NCI-H146 treated with DMSO at 0.1 percent for 48 hours (cell line): ENCODE results near the gene DRD4.

Experiments used
- DNase-seq: peaks from one replicate; lab custom pipeline; 2025; ENCODE audit not compliant: unreplicated experiment; lab: John Stamatoyannopoulos, UW

The DRD4 gene

DNA sequence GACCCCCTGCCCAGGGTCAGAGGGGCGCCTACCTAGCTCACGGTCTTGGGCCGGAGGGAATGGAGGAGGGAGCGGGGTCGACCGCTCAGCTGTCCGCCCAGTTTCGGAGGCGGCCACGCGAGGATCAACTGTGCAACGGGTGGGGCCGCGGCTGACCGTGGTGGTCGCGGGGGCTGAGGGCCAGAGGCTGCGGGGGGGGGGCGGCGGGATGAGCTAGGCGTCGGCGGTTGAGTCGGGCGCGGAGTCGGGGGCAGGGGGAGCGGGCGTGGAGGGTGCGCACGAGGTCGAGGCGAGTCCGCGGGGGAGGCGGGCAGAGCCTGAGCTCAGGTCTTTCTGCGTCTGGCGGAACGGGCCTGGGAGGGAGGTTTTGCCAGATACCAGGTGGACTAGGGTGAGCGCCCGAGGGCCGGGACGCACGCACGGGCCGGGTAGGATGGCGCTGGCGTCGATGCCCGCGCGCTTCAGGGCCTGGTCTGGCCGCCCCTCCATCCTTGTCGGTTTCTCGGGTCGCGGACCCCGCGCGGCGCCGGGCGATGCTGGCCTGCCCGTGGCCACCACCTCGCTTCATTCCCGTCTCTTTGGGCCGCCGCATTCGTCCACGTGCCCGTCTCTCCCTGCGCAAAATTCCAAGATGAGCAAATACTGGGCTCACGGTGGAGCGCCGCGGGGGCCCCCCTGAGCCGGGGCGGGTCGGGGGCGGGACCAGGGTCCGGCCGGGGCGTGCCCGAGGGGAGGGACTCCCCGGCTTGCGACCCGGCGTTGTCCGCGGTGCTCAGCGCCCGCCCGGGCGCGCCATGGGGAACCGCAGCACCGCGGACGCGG lies at the start of gene DRD4:
Gene DRD4, plus strand, starts transcription at position 759 of the 822 bp plus-strand sequence. Its CDS starts 36 bp downstream, at position 795.
- DNase-seq, result no peak

DNA sequence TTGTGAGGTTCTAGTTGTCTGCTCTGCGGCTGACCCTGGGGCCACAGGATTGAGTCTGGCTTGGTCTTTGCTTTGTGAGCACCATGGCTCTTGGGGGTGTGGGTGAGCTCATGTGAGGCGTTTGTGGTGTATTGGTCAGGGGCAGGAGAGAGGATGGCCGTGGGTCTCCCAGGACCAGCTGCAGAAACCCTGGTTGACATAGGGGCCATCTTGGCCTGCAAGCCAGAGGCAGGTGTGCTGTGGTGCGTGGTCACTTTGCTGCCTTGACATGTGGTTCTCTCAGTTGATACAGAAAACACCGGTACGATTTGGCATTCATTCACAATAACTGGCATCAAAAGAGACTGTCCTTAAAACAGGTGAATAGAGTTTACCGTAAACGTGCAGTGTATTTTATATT lies 49.5 kb upstream of the DRD4 start:
- DNase-seq, result no peak

DNA sequence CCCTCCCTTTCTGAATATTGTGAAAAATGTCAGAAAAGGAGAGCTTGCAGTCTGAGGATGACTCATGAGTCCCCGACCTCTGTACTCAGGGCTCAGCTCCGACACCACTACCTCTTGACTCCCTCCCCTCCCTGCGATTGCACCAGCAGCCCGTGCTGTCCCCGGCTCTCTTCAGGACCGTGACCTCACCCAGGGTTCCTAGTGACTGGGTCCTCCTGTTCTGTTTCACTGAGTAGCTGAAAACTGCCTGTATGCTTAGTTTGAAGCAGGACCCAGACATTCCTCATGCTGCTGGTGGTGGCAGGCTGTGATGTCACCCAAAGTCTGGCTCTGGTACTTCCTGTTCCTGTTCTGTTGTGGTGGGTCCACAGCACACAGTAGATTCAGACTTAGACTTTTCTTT lies 49.1 kb upstream of the DRD4 start:
- DNase-seq, result no peak

DNA sequence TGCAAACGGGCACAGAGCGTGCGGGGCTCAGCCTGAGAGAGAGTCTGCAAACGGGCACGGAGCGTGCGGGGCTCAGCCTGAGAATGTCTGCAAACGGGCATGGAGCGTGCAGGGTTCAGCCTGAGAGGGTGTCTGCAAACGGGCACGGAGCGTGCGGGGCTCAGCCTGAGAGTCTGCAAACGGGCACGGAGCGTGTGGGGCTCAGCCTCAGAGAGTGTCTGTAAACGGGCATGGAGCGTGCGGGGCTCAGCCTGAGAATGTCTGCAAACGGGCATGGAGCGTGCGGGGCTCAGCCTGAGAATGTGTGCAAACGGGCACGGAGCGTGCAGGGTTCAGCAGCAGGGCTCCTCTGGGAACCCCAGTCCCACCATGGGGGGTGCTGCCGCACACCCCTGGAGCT lies 47.3 kb upstream of the DRD4 start:
- DNase-seq, result no peak

DNA sequence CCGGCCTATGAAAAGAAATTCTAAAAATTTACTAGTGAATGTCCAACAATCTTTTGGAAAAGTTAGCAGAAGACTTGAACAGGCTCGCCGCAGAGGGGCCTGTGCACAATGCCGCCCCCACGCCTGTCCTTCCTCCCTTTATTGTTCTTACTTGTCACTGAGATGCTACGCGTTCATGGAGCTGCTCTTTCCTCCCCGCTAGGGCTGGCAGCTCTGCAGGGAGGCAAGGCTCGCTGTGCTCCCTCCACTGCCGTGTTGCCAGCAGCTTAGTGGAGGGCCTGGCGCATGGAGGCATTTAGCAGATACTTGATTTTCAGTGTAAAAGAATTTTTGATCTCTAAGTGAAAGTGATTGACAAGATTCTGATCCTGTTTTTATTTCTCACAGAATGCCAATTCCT lies 46.1 kb upstream of the DRD4 start:
- DNase-seq, result no peak

DNA sequence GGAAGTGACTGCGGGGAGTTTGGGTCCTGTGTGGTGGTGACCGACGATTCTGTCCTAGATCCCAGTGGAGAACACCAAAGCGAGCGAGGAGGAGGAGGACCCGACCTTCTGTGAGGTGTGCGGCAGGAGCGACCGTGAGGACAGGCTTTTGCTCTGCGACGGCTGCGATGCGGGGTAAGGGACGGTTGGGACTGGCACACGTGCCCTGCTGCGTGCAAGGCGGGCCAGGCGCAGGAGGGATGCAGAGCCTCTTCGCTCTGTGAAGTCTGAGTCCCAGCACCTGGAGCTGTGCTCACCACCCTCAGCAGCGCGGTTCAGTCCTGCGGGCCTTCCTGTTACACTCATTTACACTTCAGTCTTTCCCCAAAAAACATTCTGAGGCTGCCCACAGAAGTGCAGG lies 44.6 kb upstream of the DRD4 start:
- DNase-seq, result no peak

DNA sequence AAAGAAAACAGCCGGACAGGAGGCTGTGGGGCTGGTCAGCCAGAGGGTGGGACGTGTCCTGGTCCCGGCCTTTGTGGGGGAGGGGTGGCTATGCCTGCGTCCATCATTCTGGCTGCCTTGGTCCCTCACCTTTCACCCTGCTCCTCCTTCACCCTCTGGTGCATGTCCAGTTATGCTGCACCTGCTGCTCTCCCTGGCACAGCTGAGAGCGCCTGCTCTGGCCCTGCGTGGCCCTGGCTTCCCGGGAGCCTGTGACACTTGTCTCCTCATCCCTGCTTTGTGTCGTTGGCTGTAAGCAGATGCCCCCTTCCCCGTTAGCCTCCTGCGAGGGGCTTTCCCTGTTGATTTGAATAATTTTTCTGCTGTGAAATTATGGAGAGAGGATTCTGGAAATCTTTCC lies 44.2 kb upstream of the DRD4 start:
- no peak for DNase-seq

DNA sequence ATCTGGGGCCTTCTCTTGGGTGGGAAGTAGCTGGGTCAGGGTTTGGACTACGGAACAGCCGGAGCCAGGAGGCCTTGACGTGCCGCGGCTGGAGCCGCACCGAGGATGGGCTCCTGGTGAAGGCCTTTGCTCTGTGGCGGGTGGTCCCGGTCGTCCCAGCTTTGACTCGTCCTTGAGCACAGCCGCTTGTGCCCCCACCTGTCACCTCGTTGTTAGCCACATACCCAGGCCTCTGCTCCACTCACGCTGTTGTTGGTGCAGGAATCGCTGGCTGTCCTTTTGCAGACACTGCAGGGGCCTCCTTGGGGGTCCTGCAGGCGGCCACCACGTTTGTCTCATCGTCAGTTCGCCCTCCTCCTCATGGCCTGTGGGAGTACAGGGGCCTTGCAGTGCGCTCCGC lies 43.7 kb upstream of the DRD4 start:
- no peak for DNase-seq

DNA sequence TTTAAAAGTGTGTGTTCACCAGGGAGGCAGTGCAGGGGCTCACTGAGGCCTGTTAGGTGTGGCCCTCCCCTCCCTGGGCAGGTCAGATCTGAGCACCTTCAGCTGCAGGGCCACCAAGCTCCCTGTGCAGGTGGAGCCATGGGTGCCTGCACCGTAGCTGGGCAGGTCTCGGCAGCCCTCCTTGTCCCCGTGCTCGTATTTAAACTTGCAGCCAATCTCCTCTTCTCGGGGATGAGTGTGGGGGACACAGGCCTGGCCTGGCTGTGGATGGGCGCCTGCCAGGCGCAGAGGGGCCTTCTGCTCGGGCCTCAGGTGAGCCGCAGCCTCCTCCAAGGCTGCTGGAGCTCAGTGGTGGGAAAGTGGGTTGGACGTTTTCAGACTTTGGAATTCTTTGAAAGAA lies 41.7 kb upstream of the DRD4 start:
- no peak for DNase-seq

DNA sequence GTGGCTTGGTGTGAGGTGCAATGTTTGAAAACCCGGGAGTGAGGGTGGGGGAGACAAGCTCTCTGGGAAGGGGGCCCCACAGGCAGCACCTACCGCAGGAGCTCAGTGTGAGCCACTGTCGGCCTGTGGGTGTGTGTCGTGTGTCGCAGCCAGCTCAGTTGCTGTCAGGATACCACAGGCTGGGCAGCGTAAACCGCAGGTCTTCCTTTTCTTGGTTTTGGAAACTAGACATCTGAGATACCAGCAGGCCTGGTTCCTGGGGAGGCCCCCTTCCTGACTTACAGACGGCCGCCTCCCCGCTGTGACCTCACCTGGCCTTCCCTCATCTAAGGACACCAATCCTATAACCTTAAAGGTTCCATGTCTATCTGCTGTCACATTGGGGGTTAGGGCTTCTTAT lies 40.7 kb upstream of the DRD4 start:
- DNase-seq, result no peak

DNA sequence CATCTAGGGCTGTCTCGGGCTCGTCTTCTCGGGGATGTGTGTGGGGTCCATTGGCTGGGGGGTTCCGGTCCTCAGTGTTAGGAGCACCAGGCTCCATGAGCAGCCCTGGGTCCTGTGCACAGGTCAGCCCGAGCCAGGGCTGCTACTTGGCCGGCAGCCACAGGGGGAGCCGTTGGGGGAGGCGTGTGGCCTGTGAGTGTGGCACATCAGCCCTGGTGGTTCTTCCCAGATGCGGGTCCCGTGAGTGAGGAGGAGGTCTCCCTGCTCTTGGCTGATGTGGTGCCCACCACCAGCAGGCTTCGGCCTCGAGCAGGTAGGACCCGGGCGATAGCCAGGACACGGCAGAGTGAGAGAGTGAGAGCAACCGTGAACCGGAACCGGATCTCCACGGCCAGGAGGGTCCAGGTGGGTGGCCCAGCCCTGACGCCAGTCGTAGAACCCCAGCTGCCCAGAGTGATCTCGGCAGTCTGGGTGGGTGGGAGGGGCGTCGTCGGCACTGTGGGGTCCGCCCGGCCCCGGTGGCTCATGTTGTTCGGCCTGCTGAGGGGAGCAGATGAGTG lies 39.8 kb upstream of the DRD4 start:
- DNase-seq, result no peak

DNA sequence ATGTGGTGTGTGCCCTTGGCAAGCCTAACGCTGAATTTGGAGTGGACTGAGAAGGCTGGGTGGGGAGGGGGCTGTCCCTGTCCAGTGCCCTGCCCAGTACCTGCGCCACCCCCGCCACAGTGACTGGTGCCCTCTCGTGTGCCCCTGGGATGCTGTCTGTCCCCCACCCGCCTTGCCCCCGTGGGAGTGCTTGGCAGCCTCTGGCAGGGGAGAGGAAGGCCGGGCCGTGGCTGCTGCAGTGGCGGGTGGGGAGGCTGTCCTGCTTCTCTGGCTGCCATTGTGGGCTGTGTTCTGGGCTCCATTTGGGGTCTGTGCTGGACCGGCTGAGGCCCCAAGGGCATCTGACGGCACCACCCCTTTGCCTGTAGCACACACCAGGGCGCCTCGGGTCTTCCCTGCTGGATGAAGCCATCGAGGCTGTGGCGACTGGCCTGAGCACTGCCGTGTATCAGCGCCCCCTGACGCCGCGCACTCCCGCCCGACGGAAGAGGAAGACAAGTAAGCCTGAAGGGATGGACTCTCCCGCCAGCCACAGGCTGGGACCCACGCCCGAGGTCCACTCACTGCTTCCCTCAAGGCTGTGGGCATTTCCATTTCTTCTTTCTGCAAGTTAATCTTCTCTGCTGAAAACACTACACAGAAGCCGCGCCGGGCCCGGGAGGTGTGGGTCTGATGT lies 38.9 kb upstream of the DRD4 start:
- no peak for DNase-seq

DNA sequence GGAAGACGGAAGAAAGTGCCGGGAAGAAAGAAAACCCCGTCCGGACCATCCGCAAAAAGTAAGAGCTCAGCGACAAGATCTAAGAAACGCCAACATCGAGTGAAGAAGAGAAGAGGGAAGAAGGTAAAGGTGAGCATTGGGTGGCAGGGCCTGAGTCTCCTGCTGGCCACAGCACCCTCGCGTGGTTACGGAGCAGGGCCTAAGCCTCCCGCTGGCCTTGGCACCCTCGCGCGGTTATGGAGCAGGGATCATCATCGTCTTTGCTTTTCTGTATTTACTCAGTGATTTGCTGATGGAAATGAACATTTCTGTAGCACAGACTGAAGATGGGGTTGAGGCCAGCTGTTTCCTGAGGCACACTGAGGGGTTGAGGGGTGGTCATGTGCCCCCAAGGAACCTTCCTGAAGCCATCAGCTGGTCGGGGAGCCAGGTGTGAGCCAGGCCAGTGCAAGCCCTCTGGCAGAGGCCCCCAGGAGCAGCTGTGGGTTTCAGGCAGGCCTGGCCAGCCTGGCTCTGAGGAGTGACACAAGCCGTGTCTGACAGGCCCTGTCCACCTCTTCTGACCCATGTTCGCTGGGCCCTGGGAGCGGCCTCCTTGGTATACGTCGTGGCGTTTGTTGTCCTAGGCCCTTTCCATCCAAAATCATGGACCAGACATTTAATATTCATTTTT lies 35.4 kb upstream of the DRD4 start:
- no peak for DNase-seq

DNA sequence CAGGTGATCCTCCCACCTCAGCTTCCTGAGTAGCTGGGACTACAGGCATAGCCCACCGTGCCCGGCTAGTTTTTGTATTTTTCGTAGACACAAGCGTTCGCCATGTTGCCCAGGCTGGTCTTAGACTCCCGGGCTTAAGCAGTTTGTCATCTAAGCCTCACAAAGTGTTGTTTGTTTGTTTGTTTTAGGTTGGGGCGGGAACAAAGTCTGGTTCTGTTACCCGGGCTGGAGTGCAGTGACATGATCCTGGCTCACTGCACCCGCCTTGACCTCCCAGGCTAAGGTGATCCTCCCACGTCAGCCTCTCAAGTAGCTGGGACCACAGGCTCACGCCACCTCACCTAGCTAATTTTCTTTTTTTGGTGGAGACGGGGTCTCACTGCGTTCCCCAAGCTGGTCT lies 33.9 kb upstream of the DRD4 start:
- DNase-seq, result no peak

DNA sequence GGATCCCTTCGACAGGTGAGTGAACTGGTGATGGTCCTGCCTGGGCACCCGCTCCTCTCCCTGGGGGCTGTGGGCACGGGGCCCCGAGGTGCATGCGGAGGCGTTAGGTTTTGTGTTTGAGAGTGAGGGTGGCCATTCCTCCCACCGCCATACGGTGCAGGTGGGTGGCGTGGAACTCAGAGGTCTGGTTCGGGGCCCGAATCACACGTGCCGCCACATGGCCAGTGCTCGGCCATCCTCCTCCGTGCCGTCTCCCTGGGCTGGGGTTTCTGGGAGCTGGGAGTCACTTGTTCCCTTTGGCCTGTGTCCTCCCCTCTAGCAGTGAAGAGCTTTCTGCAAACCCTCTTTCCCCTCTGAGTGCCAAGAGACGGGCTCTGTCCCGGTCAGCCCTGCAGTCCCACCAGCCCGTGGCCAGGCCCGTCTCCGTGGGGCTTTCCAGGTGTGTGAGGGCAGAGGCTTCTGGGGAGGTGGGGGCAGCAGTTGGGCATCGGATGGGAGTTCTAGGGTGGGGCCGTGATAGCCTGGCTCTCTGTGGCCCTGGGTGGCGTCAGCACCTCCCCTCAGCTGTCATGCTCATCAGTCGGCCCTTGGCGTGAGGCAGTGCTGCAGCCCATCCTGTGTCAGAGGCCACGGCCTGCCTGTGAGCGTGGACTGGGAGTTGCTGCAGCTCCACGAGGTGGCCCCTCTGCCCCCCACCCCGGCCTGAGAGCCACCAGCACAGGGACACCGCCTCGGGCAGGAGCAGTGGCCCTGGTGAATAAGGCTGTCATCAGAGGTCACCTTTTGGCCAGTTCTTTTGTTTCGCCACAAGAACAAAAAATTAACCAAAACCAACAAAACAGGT lies 31.6 kb upstream of the DRD4 start:
- no peak for DNase-seq

DNA sequence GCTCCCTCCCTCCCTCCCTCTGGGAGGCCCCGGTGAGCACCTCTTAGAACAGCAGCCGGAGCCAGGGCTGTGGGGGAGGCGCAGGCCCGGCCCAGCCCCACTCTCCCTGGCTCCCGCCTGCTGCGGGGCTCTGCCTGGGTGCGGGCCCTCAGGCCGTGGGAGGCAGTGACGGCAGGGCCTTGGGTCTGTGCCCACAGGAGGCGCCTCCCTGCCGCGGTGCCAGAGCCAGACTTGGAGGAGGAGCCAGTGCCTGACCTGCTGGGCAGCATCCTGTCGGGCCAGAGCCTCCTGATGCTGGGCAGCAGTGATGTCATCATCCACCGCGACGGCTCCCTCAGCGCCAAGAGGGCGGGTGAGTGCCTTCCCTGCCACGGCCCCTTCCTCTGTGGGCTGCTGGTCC lies 30.8 kb upstream of the DRD4 start:
- DNase-seq, result no peak

DNA sequence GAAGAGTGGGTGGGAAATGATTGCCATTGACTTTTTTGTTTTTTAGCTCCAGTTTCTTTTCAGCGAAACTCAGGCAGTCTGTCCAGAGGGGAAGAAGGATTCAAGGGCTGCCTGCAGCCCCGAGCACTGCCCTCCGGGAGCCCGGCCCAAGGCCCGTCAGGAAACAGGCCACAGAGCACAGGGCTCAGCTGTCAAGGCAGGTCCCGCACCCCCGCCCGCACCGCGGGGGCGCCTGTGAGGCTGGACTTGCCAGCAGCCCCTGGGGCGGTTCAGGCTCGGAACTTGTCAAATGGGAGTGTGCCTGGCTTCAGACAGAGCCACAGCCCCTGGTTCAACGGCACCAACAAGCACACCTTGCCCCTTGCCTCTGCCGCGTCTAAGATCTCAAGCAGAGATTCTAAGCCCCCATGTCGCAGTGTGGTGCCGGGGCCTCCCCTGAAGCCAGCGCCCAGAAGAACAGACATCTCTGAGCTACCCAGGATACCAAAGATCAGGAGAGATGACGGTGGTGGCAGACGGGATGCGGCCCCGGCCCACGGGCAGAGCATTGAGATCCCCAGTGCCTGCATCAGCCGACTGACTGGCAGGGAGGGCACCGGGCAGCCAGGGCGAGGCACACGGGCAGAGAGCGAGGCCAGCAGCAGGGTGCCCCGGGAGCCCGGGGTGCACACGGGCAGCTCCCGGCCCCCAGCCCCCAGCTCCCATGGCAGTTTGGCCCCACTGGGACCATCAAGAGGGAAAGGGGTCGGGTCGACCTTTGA lies 29.9 kb upstream of the DRD4 start:
- DNase-seq, result no peak

DNA sequence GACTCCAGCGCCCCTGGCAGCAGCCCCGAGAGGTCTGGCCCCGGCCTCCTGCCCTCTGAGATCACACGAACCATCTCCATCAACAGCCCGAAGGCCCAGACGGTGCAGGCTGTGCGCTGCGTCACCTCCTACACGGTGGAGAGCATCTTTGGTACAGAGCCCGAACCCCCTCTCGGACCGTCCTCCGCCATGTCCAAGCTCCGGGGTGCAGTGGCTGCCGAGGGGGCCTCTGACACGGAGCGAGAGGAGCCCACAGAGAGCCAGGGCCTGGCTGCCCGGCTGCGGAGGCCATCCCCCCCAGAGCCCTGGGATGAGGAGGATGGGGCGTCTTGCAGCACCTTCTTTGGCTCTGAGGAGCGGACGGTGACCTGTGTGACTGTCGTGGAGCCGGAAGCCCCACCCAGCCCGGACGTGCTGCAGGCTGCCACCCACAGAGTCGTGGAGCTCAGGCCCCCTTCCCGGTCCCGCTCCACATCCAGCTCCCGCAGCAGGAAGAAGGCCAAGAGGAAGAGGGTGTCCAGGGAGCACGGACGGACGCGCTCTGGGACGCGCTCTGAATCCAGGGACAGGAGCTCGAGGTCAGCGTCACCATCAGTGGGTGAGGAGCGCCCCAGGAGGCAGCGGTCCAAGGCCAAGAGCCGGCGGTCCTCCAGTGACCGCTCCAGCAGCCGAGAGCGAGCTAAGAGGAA lies 29.0 kb upstream of the DRD4 start:
- no peak for DNase-seq

DNA sequence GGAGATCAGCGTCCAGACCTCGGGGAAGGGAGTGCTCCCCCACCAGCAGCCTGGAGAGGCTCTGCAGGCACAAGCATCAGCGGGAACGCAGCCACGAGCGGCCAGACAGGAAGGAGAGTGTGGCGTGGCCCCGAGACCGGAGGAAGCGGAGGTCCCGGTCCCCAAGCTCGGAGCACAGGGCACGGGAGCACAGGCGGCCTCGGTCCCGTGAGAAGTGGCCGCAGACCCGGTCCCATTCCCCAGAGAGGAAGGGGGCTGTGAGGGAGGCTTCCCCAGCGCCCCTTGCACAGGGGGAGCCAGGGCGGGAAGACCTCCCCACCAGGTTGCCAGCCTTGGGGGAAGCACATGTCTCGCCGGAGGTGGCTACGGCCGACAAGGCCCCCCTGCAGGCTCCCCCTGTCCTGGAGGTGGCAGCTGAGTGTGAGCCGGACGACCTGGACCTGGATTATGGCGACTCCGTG lies 28.2 kb upstream of the DRD4 start:
- DNase-seq, result no peak
